Panc1 (cell line): ENCODE results near the gene SSC5D.

ENCODE experiments used
- POLR2AphosphoS5 ChIP-seq: IDR thresholded peaks from 2 replicates; pipeline ENCODE4 v1.6.1; 2012; ENCODE audit warnings: mild to moderate bottlenecking, low read depth, low read length, moderate library complexity
- SIN3A ChIP-seq: IDR thresholded peaks from 2 replicates; pipeline ENCODE4 v1.6.1; 2012; ENCODE audit warnings: low read depth, mild to moderate bottlenecking, low read length, moderate library complexity, borderline replicate concordance; ENCODE audit not compliant: insufficient read depth
- TCF7L2 ChIP-seq: IDR thresholded peaks from 2 replicates; pipeline ENCODE4 v1.6.1; 2011; ENCODE audit warnings: mild to moderate bottlenecking, low read depth, low read length, inconsistent platforms
- TF ChIP-seq, protein P1 (sequence below): fragments of 450-650 bp; IDR thresholded peaks from 2 replicates; pipeline ENCODE4 v1.5.1; 2017; ENCODE audit warnings: mild to moderate bottlenecking
- TF ChIP-seq, protein P2 (sequence below), 2 experiments: IDR thresholded peaks; 2 replicates each; pipeline ENCODE4 v1.6.1; 2011 to 2012; ENCODE audit warnings: low read depth in 2 of 2, control low read depth in 1 of 2, low read length in 1 of 2, mild to moderate bottlenecking in 1 of 2, moderate library complexity in 1 of 2; ENCODE audit not compliant: insufficient read depth in 1 of 2

DNA sequence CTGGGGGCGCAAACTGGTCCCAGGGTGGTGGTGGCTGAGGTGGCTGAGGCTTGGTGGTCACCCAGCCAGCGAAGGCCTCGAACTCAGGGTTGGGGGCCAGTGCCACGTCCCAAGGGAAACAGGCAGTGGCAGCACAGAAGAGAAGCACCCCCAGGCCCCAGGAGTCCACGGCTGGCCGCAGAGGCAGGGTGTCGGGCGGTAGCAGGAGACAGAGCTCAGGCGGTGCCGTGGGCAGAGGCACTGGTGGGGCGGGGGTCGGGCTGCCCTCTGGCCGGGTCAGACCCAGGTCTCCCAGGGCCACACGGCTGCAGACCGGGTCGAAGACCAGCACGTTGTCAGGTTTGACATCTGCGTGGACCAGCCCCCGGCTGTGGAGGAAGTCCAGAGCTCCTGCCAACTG, 52.9 kb downstream of the SSC5D start:
- TF ChIP-seq SIN3A (no peak), POLR2AphosphoS5 (no peak), TCF7L2 (no peak)
- TF ChIP-seq, protein P1, sequence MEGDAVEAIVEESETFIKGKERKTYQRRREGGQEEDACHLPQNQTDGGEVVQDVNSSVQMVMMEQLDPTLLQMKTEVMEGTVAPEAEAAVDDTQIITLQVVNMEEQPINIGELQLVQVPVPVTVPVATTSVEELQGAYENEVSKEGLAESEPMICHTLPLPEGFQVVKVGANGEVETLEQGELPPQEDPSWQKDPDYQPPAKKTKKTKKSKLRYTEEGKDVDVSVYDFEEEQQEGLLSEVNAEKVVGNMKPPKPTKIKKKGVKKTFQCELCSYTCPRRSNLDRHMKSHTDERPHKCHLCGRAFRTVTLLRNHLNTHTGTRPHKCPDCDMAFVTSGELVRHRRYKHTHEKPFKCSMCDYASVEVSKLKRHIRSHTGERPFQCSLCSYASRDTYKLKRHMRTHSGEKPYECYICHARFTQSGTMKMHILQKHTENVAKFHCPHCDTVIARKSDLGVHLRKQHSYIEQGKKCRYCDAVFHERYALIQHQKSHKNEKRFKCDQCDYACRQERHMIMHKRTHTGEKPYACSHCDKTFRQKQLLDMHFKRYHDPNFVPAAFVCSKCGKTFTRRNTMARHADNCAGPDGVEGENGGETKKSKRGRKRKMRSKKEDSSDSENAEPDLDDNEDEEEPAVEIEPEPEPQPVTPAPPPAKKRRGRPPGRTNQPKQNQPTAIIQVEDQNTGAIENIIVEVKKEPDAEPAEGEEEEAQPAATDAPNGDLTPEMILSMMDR = no peak
- TF ChIP-seq, protein P2, sequence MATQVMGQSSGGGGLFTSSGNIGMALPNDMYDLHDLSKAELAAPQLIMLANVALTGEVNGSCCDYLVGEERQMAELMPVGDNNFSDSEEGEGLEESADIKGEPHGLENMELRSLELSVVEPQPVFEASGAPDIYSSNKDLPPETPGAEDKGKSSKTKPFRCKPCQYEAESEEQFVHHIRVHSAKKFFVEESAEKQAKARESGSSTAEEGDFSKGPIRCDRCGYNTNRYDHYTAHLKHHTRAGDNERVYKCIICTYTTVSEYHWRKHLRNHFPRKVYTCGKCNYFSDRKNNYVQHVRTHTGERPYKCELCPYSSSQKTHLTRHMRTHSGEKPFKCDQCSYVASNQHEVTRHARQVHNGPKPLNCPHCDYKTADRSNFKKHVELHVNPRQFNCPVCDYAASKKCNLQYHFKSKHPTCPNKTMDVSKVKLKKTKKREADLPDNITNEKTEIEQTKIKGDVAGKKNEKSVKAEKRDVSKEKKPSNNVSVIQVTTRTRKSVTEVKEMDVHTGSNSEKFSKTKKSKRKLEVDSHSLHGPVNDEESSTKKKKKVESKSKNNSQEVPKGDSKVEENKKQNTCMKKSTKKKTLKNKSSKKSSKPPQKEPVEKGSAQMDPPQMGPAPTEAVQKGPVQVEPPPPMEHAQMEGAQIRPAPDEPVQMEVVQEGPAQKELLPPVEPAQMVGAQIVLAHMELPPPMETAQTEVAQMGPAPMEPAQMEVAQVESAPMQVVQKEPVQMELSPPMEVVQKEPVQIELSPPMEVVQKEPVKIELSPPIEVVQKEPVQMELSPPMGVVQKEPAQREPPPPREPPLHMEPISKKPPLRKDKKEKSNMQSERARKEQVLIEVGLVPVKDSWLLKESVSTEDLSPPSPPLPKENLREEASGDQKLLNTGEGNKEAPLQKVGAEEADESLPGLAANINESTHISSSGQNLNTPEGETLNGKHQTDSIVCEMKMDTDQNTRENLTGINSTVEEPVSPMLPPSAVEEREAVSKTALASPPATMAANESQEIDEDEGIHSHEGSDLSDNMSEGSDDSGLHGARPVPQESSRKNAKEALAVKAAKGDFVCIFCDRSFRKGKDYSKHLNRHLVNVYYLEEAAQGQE (IDR thresholded peaks at IDR 0.05; ENCODE audit: insufficient read depth in 1 of 2, low read depth in 2 of 2, low read length in 1 of 2) = no peak
